HG03460 (cell line): ENCODE data around the gene BCR.

Experiments used
- ATAC-seq: cut with Tn5 transposase; IDR thresholded peaks from one replicate; pipeline ENCODE4 v1.9.1; 2021; ENCODE audit not compliant: unreplicated experiment

Gene BCR

GRCh38 chr22:23175817-23176644 lies 4.3 kb upstream of the BCR start:
- ATAC-seq: no peak

GRCh38 chr22:23176645-23177027 lies 3.7 kb upstream of the BCR start:
- no peak for ATAC-seq

GRCh38 chr22:23177197-23177596 lies 3.1 kb upstream of the BCR start:
- ATAC-seq: no peak

GRCh38 chr22:23178512-23179254 lies 1.6 kb upstream of the BCR start:
- ATAC-seq: no peak

GRCh38 chr22:23179381-23180299 lies 669 bp upstream of the BCR start:
- ATAC-seq: no peak

GRCh38 chr22:23180893-23181720 lies 798 bp downstream of the BCR start:
- no peak for ATAC-seq

- ATAC-seq: no peak
Observed at GRCh38 chr22:23181721-23182308, 1.5 kb downstream of the BCR start.

GRCh38 chr22:23182309-23183060 lies 2.2 kb downstream of the BCR start:
- no peak for ATAC-seq

- no peak for ATAC-seq
Observed at GRCh38 chr22:23183061-23183698, 2.9 kb downstream of the BCR start.

- ATAC-seq: no peak
Observed at GRCh38 chr22:23184100-23184763, 3.9 kb downstream of the BCR start.

- no peak for ATAC-seq
Observed at GRCh38 chr22:23184764-23185113, 4.4 kb downstream of the BCR start.

- no peak for ATAC-seq
Observed at GRCh38 chr22:23187211-23187610, 6.9 kb downstream of the BCR start.

- no peak for ATAC-seq
Observed at GRCh38 chr22:23187871-23188700, 7.8 kb downstream of the BCR start.

- no peak for ATAC-seq
Observed at GRCh38 chr22:23190526-23190925, 10.2 kb downstream of the BCR start.

GRCh38 chr22:23192133-23192532 lies 11.8 kb downstream of the BCR start:
- ATAC-seq: no peak

- ATAC-seq: no peak
Observed at GRCh38 chr22:23192558-23192957, 12.2 kb downstream of the BCR start.

- ATAC-seq: no peak
Observed at GRCh38 chr22:23193196-23193827, 13.0 kb downstream of the BCR start.
